Type B pancreatic cell (in vitro differentiated cells): ENCODE results near the gene ATP8B4. TPM values are rescaled to one million over a fixed set of nuclear protein-coding genes. Genes with fewer than 3 reads are reported as not detected.

Source experiments
- DNase-seq: peaks from one replicate; pipeline ENCODE4 v3.0.0; 2021; ENCODE audit warnings: mixed read lengths; ENCODE audit not compliant: unreplicated experiment; ENCODE audit errors: extremely low spot score
- H3K27ac Mint-ChIP-seq: 2 replicates; pipeline ENCODE4 v1.8.0; 2021; ENCODE audit warnings: mild to moderate bottlenecking, mixed read lengths
- H3K27me3 Mint-ChIP-seq: 2 replicates; pipeline ENCODE4 v1.8.0; 2021; ENCODE audit warnings: mixed read lengths
- H3K36me3 Mint-ChIP-seq: 2 replicates; pipeline ENCODE4 v1.8.0; 2021; ENCODE audit warnings: mixed read lengths
- H3K4me1 Mint-ChIP-seq: one replicate; pipeline ENCODE4 v1.8.0; 2021; ENCODE audit warnings: mixed read lengths; ENCODE audit not compliant: unreplicated experiment
- H3K4me3 Mint-ChIP-seq: 2 replicates; pipeline ENCODE4 v1.8.0; 2021; ENCODE audit warnings: mild to moderate bottlenecking, mixed read lengths
- H3K9me3 Mint-ChIP-seq: 2 replicates; pipeline ENCODE4 v1.8.0; 2021; ENCODE audit warnings: mixed read lengths
- CTCF ChIP-seq: fragments of 200-600 bp; sonication (generic); conservative IDR thresholded peaks from 2 replicates; pipeline ENCODE4 v1.5.0; 2021; ENCODE audit warnings: antibody characterized with exemption, mild to moderate bottlenecking
- total RNA-seq: library from RNA; stranded (reverse); gene quantifications from 2 replicates; pipeline ENCODE4 v1.2.1, GENCODE V29; 2021; ENCODE audit warnings: low replicate concordance

Gene ATP8B4
- total RNA-seq, 1 donor from 2014 or later, result 2.2 TPM

GRCh38 chr15:50055332-50055731, 63.7 kb downstream of the ATP8B4 start:
- Mint-ChIP-seq H3K36me3 (no peaks in the 10 kb centered on the region), H3K9me3 (no peaks in the 10 kb centered on the region), H3K4me3 (no peak overlapping the region), H3K27ac (no peak overlapping the region), H3K27me3 (no peaks in the 10 kb centered on the region), H3K4me1 (peaks cover 17% of the 10 kb centered on the region)
- no peak for TF ChIP-seq CTCF
- DNase-seq, result no peak

GRCh38 chr15:50053055-50053856, 65.8 kb downstream of the ATP8B4 start:
- no peak for DNase-seq
- Mint-ChIP-seq H3K4me1 (peaks cover 7% of the 10 kb centered on the region), H3K36me3 (no peaks in the 10 kb centered on the region), H3K27ac (no peak overlapping the region), H3K4me3 (no peak overlapping the region), H3K9me3 (peaks cover 4% of the 10 kb centered on the region), H3K27me3 (no peaks in the 10 kb centered on the region)
- TF ChIP-seq CTCF, result no peak

GRCh38 chr15:50051811-50052419, 67.1 kb downstream of the ATP8B4 start:
- DNase-seq, result no peak
- no peaks in the 10 kb centered on the region for H3K27me3 Mint-ChIP-seq
- TF ChIP-seq CTCF, result peak; percentile 77
- H3K4me3 Mint-ChIP-seq, result no peak overlapping the region
- peaks cover 4% of the 10 kb centered on the region for H3K9me3 Mint-ChIP-seq
- no peaks in the 10 kb centered on the region for H3K36me3 Mint-ChIP-seq
- H3K27ac Mint-ChIP-seq, result no peak overlapping the region
- H3K4me1 Mint-ChIP-seq, result peaks cover 12% of the 10 kb centered on the region

- Mint-ChIP-seq H3K36me3 (no peaks in the 10 kb centered on the region), H3K27me3 (no peaks in the 10 kb centered on the region), H3K9me3 (peaks cover 4% of the 10 kb centered on the region), H3K27ac (no peak overlapping the region), H3K4me1 (peaks cover 15% of the 10 kb centered on the region), H3K4me3 (no peak overlapping the region)
- no peak for TF ChIP-seq CTCF
- DNase-seq, result no peak
Measured at GRCh38 chr15:50050986-50051743, 67.9 kb downstream of the ATP8B4 start.

GRCh38 chr15:50049871-50050270, 69.2 kb downstream of the ATP8B4 start:
- H3K36me3 Mint-ChIP-seq, result no peaks in the 10 kb centered on the region
- no peak overlapping the region for H3K27ac Mint-ChIP-seq
- no peak for DNase-seq
- H3K9me3 Mint-ChIP-seq, result peaks cover 6% of the 10 kb centered on the region
- H3K4me3 Mint-ChIP-seq, result no peak overlapping the region
- peaks cover 19% of the 10 kb centered on the region for H3K4me1 Mint-ChIP-seq
- H3K27me3 Mint-ChIP-seq, result no peaks in the 10 kb centered on the region
- no peak for TF ChIP-seq CTCF
